ENCODE data around the gene NIPAL4. TPM values are rescaled to one million over a fixed set of nuclear protein-coding genes. Genes with fewer than 3 reads are reported as not detected.
A peak's percentile ranks its signal among the peaks of the same experiment; 100 is the strongest.
"Not testable (repeated sequence)": the region's sequence is repeated elsewhere in the genome, so short reads cannot be mapped to it uniquely, and the experiment has no call there.

NIPAL4 gene
- not detected for polyA plus RNA-seq

DNA sequence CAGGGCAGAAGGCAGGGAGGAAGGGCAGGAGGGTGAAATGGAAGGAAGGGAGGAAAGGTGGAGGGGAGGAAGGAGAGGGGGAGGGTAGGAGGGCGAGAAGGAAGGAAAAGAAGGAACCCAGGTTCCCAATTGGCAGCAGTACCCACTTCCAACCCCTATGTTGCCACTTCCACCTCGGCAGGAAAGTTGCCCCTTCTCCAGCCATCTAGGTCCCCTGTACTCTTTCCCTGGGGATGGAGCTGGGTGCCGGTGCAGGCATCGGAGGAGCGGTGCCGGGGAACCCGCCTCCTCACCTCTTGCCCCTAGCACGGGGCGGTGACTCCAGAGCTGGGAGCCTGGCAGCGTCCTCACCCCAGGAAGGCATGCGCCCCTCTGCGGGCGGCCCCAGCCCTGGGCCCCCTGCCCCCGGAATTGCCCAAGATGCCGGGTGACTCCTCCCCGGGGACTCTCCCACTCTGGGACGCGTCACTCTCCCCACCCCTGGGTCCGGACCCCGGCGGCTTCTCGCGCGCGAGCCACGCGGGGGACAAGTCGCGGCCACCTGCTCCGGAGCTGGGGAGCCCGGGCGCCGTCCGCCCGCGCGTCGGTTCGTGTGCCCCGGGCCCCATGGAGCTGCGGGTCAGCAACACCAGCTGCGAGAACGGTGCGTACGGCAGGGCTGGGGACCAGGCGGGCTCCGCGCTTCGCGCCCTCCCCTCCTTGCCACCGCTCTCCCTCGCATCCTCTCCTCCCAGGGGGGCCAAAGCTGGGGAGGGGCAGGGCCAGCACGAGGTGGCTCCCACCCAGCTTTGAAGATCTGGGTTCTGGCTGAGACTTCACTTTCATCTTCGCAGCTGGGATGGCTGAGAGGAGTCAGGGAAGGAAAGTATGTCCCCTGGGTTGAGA is at the start of gene NIPAL4:
Gene NIPAL4 (plus strand): TSS at position 499 of the 885 bp plus-strand sequence. CDS start 108 bp downstream, at position 607.
- peaks cover 0 to 1% (median 0%) of the 10 kb centered on the region in 6 donors for H3K9me3 Mint-ChIP-seq
- no peak for DNase-seq
- no peaks in the 10 kb centered on the region for H3K36me3 Mint-ChIP-seq
- H3K27me3 Mint-ChIP-seq (ENCODE audit: low read depth in 3 of 3): peaks cover 3 to 26% (median 4%) of the 10 kb centered on the region in 3 donors
- no peak within 1 kb of the TSS for H3K27ac Mint-ChIP-seq
- H3K4me3 Mint-ChIP-seq: peak within 1 kb of the TSS in 2 of 5 donors; percentile 37 to 65
- H3K4me1 Mint-ChIP-seq: peaks cover 10 to 14% of the 10 kb centered on the region in 2 donors

- H3K27me3 Mint-ChIP-seq (ENCODE audit: low read depth in 3 of 3): peaks cover 3 to 14% (median 10%) of the 10 kb centered on the region in 3 donors
- H3K9me3 Mint-ChIP-seq: peaks cover 0 to 3% (median 0%) of the 10 kb centered on the region in 6 donors
- DNase-seq: no peak
- H3K36me3 Mint-ChIP-seq: no peaks in the 10 kb centered on the region
- H3K4me1 Mint-ChIP-seq: no peaks in the 10 kb centered on the region
- H3K4me3 Mint-ChIP-seq: no peak overlapping the region
- H3K27ac Mint-ChIP-seq: no peak overlapping the region
Measured at GRCh38 chr5:157415838-157416237, 44.2 kb upstream of the NIPAL4 start.

GRCh38 chr5:157419521-157419920 is 40.5 kb upstream of the NIPAL4 start:
- H3K4me1 Mint-ChIP-seq, H3K36me3 Mint-ChIP-seq, H3K9me3 Mint-ChIP-seq, H3K27ac Mint-ChIP-seq, H3K4me3 Mint-ChIP-seq, DNase-seq: not testable (repeated sequence)
- H3K27me3 Mint-ChIP-seq (ENCODE audit: low read depth in 3 of 3): peaks cover 3 to 13% (median 7%) of the 10 kb centered on the region in 3 donors

DNA sequence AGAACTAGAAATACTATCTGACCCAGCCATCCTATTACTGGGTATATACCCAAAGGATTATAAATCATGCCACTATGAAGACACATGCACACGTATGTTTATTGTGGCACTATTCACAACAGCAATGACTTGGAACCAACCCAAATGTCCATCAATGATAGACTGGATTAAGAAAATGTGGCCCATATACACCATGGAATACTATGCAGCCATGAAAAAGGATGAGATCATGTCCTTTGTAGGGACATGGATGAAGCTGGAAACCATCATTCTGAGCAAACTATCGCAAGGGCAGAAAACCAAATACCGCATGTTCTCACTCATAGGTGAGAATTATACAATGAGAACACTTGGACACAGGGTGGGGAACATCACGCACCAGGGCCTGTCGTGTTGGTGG is 30.1 kb upstream of the NIPAL4 start:
- not testable (repeated sequence) for H3K9me3 Mint-ChIP-seq, DNase-seq, H3K4me3 Mint-ChIP-seq, H3K27ac Mint-ChIP-seq, H3K4me1 Mint-ChIP-seq, H3K36me3 Mint-ChIP-seq
- peaks cover 11 to 13% (median 12%) of the 10 kb centered on the region in 3 donors for H3K27me3 Mint-ChIP-seq (ENCODE audit: low read depth in 3 of 3)

DNA sequence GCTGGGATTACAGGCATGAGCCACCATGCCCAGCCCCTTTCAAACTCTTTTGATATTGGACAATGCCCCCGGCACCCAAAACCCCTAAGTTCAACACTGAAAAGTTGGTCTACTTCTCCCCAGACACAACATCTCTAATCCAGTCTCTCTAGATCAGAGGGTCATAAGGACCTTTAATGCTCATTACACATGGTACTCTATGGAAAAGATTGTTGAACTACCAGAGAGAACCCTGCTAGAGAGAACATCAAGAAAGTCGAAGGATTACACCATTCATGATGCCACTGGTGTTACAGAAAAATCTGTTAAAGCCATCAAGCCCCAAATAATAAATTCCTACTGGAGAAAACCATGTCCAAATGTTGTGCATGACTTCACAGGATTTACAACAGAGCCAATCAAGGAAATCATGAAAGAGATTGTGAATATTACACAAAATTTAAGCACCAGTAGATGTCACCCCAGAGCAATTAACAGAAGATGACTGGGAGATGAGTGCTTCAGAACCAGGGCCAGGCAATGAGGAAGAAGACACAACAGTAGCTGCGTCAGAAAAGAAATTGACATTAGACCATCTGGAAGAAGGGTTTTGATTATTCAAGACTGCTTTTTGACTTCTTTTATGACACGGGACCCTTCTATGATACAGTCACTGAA is 28.3 kb upstream of the NIPAL4 start:
- Mint-ChIP-seq H3K27ac (peak overlapping the region in 1 of 6 donors; percentile 18), H3K4me3 (no peak overlapping the region), H3K27me3 (ENCODE audit: low read depth in 3 of 3) (peaks cover 12 to 16% (median 13%) of the 10 kb centered on the region in 3 donors), H3K9me3 (peaks cover 0 to 2% (median 0%) of the 10 kb centered on the region in 6 donors), H3K4me1 (no peaks in the 10 kb centered on the region), H3K36me3 (no peaks in the 10 kb centered on the region)
- DNase-seq: peak; percentile 16 to 47 (median 27)

DNA sequence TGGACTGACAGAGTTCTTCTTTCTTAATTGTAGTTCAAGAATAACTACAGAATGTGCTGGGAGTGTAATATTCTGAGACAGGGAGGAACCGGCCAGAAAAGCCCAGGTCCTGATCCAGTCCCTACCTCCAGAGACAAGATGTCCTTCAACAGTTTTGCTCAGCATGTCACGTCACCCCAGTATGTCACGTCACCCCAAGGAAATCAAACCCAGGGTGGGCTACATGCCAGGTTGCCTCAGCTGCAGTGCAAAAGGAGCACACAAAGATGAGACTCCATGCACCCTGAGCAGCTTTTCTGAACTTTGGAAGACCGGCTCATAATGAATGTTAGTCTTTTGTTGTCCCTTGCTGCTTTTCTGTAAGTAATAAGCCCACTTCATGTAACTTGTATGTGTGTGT is 25.9 kb upstream of the NIPAL4 start:
- Mint-ChIP-seq H3K36me3 (no peaks in the 10 kb centered on the region), H3K27ac (no peak overlapping the region), H3K4me3 (no peak overlapping the region), H3K27me3 (ENCODE audit: low read depth in 3 of 3) (peaks cover 7 to 12% (median 11%) of the 10 kb centered on the region in 3 donors), H3K4me1 (no peaks in the 10 kb centered on the region), H3K9me3 (peaks cover 0 to 2% (median 0%) of the 10 kb centered on the region in 6 donors)
- DNase-seq: no peak

- no peaks in the 10 kb centered on the region for H3K4me1 Mint-ChIP-seq
- H3K4me3 Mint-ChIP-seq: no peak overlapping the region
- H3K27me3 Mint-ChIP-seq (ENCODE audit: low read depth in 3 of 3): peaks cover 0 to 6% (median 4%) of the 10 kb centered on the region in 3 donors
- no peak overlapping the region for H3K27ac Mint-ChIP-seq
- DNase-seq: no peak
- no peaks in the 10 kb centered on the region for H3K36me3 Mint-ChIP-seq
- H3K9me3 Mint-ChIP-seq: no peaks in the 10 kb centered on the region
Measured at GRCh38 chr5:157443041-157443549, 16.9 kb upstream of the NIPAL4 start.

- Mint-ChIP-seq H3K27ac (no peak overlapping the region), H3K27me3 (ENCODE audit: low read depth in 3 of 3) (peaks cover 0 to 4% (median 4%) of the 10 kb centered on the region in 3 donors), H3K36me3 (no peaks in the 10 kb centered on the region), H3K4me3 (no peak overlapping the region), H3K4me1 (no peaks in the 10 kb centered on the region), H3K9me3 (no peaks in the 10 kb centered on the region)
- no peak for DNase-seq
Measured at GRCh38 chr5:157444224-157444623, 15.8 kb upstream of the NIPAL4 start.

DNA sequence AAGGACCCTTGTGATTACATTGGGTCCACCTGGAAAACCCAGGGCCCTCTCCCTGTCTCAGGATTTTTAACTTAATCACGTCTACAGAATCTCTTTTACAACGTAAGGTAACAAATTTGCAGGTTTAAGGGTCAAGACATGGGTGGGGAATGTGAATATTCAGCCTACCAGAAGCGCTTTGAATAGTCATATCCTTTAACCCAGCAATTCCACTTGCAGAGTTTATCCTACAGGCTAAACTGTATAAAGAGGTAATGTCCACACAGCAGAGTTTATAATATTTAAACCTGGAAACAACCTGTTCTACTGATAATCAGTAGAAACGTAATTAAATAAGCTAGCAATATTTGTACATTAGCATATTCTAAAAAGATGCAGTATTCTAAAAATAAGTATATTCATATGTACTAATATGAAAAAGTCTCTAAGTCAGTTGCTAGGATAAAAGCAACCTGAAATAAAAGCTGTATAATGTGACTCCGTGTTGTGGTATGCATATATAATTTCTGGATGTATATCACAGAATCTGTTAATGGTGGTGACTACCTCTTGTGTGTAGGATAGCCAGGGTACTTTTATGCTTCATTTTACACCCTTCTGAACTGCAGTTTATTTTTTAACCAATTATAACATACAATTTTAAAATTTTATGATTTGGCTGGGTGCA is 14.1 kb upstream of the NIPAL4 start:
- no peak overlapping the region for H3K4me3 Mint-ChIP-seq
- H3K4me1 Mint-ChIP-seq: no peaks in the 10 kb centered on the region
- peaks cover 0 to 4% (median 4%) of the 10 kb centered on the region in 3 donors for H3K27me3 Mint-ChIP-seq (ENCODE audit: low read depth in 3 of 3)
- no peaks in the 10 kb centered on the region for H3K9me3 Mint-ChIP-seq
- H3K27ac Mint-ChIP-seq: no peak overlapping the region
- no peak for DNase-seq
- H3K36me3 Mint-ChIP-seq: no peaks in the 10 kb centered on the region

DNA sequence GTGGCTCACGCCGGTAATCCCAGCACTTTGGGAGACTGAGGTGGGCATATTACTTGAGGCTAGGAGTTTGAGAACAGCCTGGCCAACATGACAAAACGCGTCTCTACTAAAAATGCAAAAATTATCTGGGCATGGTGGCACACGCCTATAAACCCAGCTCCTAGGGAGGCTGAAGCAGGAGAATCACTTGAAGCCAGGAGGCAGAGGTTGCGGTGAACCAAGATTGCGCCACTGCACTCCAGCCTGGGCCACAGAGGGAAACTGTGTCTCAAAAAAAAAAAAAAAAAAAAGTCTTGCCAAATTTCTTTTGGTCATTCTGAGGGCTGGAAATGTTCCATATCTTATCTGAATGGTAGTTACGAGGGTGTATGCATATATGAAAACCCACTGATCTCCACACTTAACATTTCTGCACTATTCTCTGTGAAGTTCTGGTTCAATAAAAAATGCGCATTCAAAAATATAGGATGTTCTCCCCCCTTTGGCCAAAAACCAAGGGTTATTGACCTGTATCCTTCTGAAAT is 13.5 kb upstream of the NIPAL4 start:
- Mint-ChIP-seq H3K36me3 (no peaks in the 10 kb centered on the region), H3K4me3 (no peak overlapping the region), H3K4me1 (no peaks in the 10 kb centered on the region), H3K9me3 (no peaks in the 10 kb centered on the region), H3K27ac (no peak overlapping the region), H3K27me3 (ENCODE audit: low read depth in 3 of 3) (peaks cover 0 to 4% (median 4%) of the 10 kb centered on the region in 3 donors)
- no peak for DNase-seq

- no peak overlapping the region for H3K4me3 Mint-ChIP-seq
- no peaks in the 10 kb centered on the region for H3K36me3 Mint-ChIP-seq
- peaks cover 0 to 4% (median 4%) of the 10 kb centered on the region in 3 donors for H3K27me3 Mint-ChIP-seq (ENCODE audit: low read depth in 3 of 3)
- no peak for DNase-seq
- peaks cover 0 to 2% (median 0%) of the 10 kb centered on the region in 6 donors for H3K9me3 Mint-ChIP-seq
- no peak overlapping the region for H3K27ac Mint-ChIP-seq
- no peaks in the 10 kb centered on the region for H3K4me1 Mint-ChIP-seq
Measured at GRCh38 chr5:157447201-157447637, 12.8 kb upstream of the NIPAL4 start.

DNA sequence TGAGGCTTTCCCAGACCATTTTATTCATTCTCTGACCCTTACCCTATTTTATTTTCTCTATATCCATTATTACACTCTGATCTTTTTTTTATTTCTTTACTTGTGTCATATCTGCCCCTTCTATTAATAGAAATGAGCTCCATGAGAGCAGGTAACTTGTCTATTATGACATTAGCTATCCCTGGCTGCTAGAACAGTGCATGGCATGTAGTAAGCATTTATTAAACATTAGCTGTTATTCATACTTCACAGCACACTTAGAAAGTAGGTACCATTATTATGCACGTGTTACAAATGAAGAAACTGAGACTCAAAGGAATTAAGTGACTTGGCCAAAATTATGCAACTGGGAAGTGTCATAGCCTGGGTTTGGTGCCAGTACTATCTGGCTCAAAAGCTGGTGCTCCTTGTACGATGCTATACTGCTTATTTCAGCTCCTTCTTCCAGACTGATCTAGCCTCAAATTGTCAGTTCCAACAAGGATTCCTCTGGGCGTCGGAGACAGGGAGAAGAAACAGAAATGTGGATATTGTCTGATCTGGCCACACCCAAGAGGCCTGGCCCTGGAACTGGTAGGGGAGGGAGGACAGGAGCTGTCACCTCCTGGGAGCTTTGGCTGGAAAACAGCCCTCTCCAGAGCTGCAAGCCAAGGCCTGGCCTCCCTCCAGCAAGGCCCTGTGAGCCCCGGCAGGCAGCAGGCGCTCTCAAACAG is 10.8 kb upstream of the NIPAL4 start:
- H3K27ac Mint-ChIP-seq: no peak overlapping the region
- peaks cover 0 to 2% (median 0%) of the 10 kb centered on the region in 6 donors for H3K9me3 Mint-ChIP-seq
- H3K27me3 Mint-ChIP-seq (ENCODE audit: low read depth in 3 of 3): peaks cover 2 to 3% (median 2%) of the 10 kb centered on the region in 3 donors
- no peak overlapping the region for H3K4me3 Mint-ChIP-seq
- H3K36me3 Mint-ChIP-seq: no peaks in the 10 kb centered on the region
- DNase-seq: no peak
- H3K4me1 Mint-ChIP-seq: no peaks in the 10 kb centered on the region

GRCh38 chr5:157450024-157450423 is 10.0 kb upstream of the NIPAL4 start:
- Mint-ChIP-seq H3K4me3 (no peak overlapping the region), H3K9me3 (peaks cover 0 to 2% (median 0%) of the 10 kb centered on the region in 6 donors), H3K4me1 (peaks cover 3 to 7% of the 10 kb centered on the region in 2 donors), H3K27me3 (ENCODE audit: low read depth in 3 of 3) (peaks cover 2 to 4% (median 2%) of the 10 kb centered on the region in 3 donors), H3K27ac (no peak overlapping the region), H3K36me3 (no peaks in the 10 kb centered on the region)
- DNase-seq: no peak

Data from immature natural killer cell (primary cell).